ENCODE measurements around the gene RNF26. TPM values are rescaled to one million over a fixed set of nuclear protein-coding genes. Genes with fewer than 3 reads are reported as not detected.

The RNF26 gene
- polyA plus RNA-seq, 4 donors = 6.5 to 28.3 (median 17.5) TPM

- no peaks in the 10 kb centered on the region for H3K9me3 ChIP-seq (ENCODE audit: control insufficient read depth in 2 of 2, insufficient read depth in 1 of 2, low read depth in 1 of 2, low read length in 1 of 2)
- H3K27me3 ChIP-seq (ENCODE audit: control insufficient read depth in 3 of 3, insufficient read depth in 3 of 3, low read length in 3 of 3) = peaks cover 0 to 7% (median 0%) of the 10 kb centered on the region in 3 donors
- H3K4me3 ChIP-seq (ENCODE audit: low read depth in 1 of 3, low read length in 3 of 3) = no peak overlapping the region
- peaks cover 0 to 30% (median 11%) of the 10 kb centered on the region in 3 donors for H3K36me3 ChIP-seq (ENCODE audit: control insufficient read depth in 3 of 3, insufficient read depth in 2 of 3, low read depth in 1 of 3, low read length in 3 of 3)
- no peak overlapping the region for H3K27ac ChIP-seq (ENCODE audit: low read depth in 1 of 3, low read length in 2 of 3)
- FAIRE-seq (no peak), DNase-seq (no peak)
- WGBS, 3 donors = 77 to 84% (median 78%) methylated on average over 10 of the region's 10 CpGs
- peaks cover 0 to 53% (median 6%) of the 10 kb centered on the region in 3 donors for H3K4me1 ChIP-seq (ENCODE audit: control insufficient read depth in 3 of 3, insufficient read depth in 2 of 3, low read depth in 1 of 3, low read length in 2 of 3)
These were observed 25.3 kb downstream of the RNF26 start for GRCh38 chr11:119359365-119360214.

GRCh38 chr11:119361056-119361787 lies 26.9 kb downstream of the RNF26 start:
- H3K4me1 ChIP-seq (ENCODE audit: control insufficient read depth in 3 of 3, insufficient read depth in 2 of 3, low read depth in 1 of 3, low read length in 2 of 3) = peaks cover 0 to 54% (median 10%) of the 10 kb centered on the region in 3 donors
- no peak for FAIRE-seq
- DNase-seq = peak; percentile 68 to 85

GRCh38 chr11:119361941-119362725 lies 27.8 kb downstream of the RNF26 start:
- Histone ChIP-seq H3K9me3 (ENCODE audit: control insufficient read depth in 2 of 2, insufficient read depth in 1 of 2, low read depth in 1 of 2, low read length in 1 of 2) (no peaks in the 10 kb centered on the region), H3K4me3 (ENCODE audit: low read depth in 1 of 3, low read length in 3 of 3) (peak overlapping the region in 2 of 3 donors; percentile 19 to 78), H3K4me1 (ENCODE audit: control insufficient read depth in 3 of 3, insufficient read depth in 2 of 3, low read depth in 1 of 3, low read length in 2 of 3) (peaks cover 0 to 57% (median 10%) of the 10 kb centered on the region in 3 donors), H3K36me3 (ENCODE audit: control insufficient read depth in 3 of 3, insufficient read depth in 2 of 3, low read depth in 1 of 3, low read length in 3 of 3) (peaks cover 0 to 22% (median 8%) of the 10 kb centered on the region in 3 donors), H3K27ac (ENCODE audit: low read depth in 1 of 3, low read length in 2 of 3) (peak overlapping the region in 2 of 3 donors; percentile 88 to 91), H3K27me3 (ENCODE audit: control insufficient read depth in 3 of 3, insufficient read depth in 3 of 3, low read length in 3 of 3) (peaks cover 0 to 9% (median 0%) of the 10 kb centered on the region in 3 donors)
- DNase-seq (no peak), FAIRE-seq (no peak)
- WGBS, 3 donors = 76 to 83% (median 77%) methylated on average over 11 of the region's 11 CpGs

More at GRCh38 chr11:119361056-119361787, 26.9 kb downstream of the RNF26 start:
- Histone ChIP-seq H3K36me3 (ENCODE audit: control insufficient read depth in 3 of 3, insufficient read depth in 2 of 3, low read depth in 1 of 3, low read length in 3 of 3) (peaks cover 0 to 23% (median 8%) of the 10 kb centered on the region in 3 donors), H3K9me3 (ENCODE audit: control insufficient read depth in 2 of 2, insufficient read depth in 1 of 2, low read depth in 1 of 2, low read length in 1 of 2) (no peaks in the 10 kb centered on the region), H3K27me3 (ENCODE audit: control insufficient read depth in 3 of 3, insufficient read depth in 3 of 3, low read length in 3 of 3) (peaks cover 0 to 9% (median 0%) of the 10 kb centered on the region in 3 donors), H3K4me3 (ENCODE audit: low read depth in 1 of 3, low read length in 3 of 3) (peak overlapping the region in 2 of 3 donors; percentile 19 to 78), H3K27ac (ENCODE audit: low read depth in 1 of 3, low read length in 2 of 3) (peak overlapping the region; percentile 13 to 91 (median 36))
- 14 to 40% (median 15%) methylated on average over 8 of the region's 8 CpGs for WGBS, 3 donors

DNA sequence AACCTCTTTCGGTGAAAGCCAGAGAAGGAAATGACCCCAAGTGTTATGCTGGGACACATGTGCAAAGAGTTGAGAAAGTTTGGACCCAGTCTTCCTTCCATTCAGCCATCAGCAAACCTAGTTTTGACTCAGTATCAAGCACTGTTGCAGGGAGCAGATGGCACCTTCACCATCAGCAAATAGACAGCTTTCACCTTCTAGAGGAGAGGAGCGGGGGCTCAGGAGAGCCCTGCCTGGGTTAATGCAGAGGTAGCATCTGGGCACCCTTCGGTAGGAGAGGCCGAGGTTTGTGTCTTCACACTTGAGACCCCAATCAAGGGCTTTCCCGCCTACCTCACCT lies 28.4 kb downstream of the RNF26 start:
- H3K36me3 ChIP-seq (ENCODE audit: control insufficient read depth in 3 of 3, insufficient read depth in 2 of 3, low read depth in 1 of 3, low read length in 3 of 3) = peaks cover 0 to 16% (median 6%) of the 10 kb centered on the region in 3 donors
- peak overlapping the region in 1 of 3 donors; percentile 88 for H3K27ac ChIP-seq (ENCODE audit: low read depth in 1 of 3, low read length in 2 of 3)
- 60 to 93% (median 64%) methylated on average over 5 of the region's 5 CpGs for WGBS, 3 donors
- FAIRE-seq (no peak), DNase-seq (no peak)
- peak overlapping the region; percentile 19 to 78 (median 55) for H3K4me3 ChIP-seq (ENCODE audit: low read depth in 1 of 3, low read length in 3 of 3)
- peaks cover 0 to 9% (median 0%) of the 10 kb centered on the region in 3 donors for H3K27me3 ChIP-seq (ENCODE audit: control insufficient read depth in 3 of 3, insufficient read depth in 3 of 3, low read length in 3 of 3)
- no peaks in the 10 kb centered on the region for H3K9me3 ChIP-seq (ENCODE audit: control insufficient read depth in 2 of 2, insufficient read depth in 1 of 2, low read depth in 1 of 2, low read length in 1 of 2)
- H3K4me1 ChIP-seq (ENCODE audit: control insufficient read depth in 3 of 3, insufficient read depth in 2 of 3, low read depth in 1 of 3, low read length in 2 of 3) = peaks cover 5 to 63% (median 10%) of the 10 kb centered on the region in 3 donors

DNA sequence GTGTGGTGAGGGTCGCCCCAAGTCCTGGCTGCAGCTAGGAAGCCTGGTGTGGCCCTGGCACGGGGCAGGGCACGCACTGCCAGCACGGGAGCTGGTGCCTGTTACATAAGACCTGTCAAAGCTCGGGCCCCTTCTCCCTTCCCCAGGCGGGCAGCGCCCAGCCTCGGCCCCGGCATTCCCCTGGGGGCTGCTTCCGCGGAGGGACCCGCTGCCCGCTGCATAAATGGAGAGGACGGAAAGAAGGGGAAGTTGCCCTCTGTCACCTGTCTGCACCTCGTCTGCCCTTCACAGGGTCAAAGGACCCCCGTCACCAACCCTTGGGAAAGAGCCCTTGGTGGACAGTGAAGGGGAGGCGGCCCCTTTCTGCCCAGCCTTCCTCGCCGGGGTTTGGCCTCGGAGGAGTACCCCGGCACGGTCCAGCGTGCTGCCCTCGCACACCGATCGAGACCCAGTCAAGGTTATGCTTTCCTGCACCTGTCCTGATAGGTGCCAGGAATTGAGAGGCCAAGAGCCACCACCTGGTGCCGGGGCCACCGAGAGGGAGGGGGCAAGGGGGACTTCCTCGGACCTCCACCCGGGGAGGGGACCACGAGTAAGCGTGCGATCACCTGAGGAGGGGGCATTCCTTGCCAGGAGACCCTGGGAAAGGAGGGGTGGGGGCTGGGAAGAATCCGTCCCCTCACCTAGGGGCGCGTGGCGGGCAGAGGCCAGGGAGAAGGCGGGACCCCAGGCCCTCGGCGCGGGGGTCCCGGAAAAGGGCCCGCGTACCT lies 28.9 kb downstream of the RNF26 start:
- Histone ChIP-seq H3K9me3 (ENCODE audit: control insufficient read depth in 2 of 2, insufficient read depth in 1 of 2, low read depth in 1 of 2, low read length in 1 of 2) (no peaks in the 10 kb centered on the region), H3K4me1 (ENCODE audit: control insufficient read depth in 3 of 3, insufficient read depth in 2 of 3, low read depth in 1 of 3, low read length in 2 of 3) (peaks cover 7 to 68% (median 10%) of the 10 kb centered on the region in 3 donors), H3K27ac (ENCODE audit: low read depth in 1 of 3, low read length in 2 of 3) (peak overlapping the region in 1 of 3 donors; percentile 88), H3K36me3 (ENCODE audit: control insufficient read depth in 3 of 3, insufficient read depth in 2 of 3, low read depth in 1 of 3, low read length in 3 of 3) (peaks cover 0 to 16% (median 3%) of the 10 kb centered on the region in 3 donors), H3K27me3 (ENCODE audit: control insufficient read depth in 3 of 3, insufficient read depth in 3 of 3, low read length in 3 of 3) (peaks cover 0 to 9% (median 0%) of the 10 kb centered on the region in 3 donors), H3K4me3 (ENCODE audit: low read depth in 1 of 3, low read length in 3 of 3) (peak overlapping the region; percentile 30 to 78 (median 55))
- 16 to 40% (median 25%) methylated on average over 42 to 44 of the region's 44 CpGs for WGBS, 3 donors
- DNase-seq (peak in 1 of 2 donors; percentile 46), FAIRE-seq (no peak)

GRCh38 chr11:119363851-119364590 lies 29.7 kb downstream of the RNF26 start:
- DNase-seq (peak; percentile 71 to 81), FAIRE-seq (no peak)
- peak overlapping the region in 2 of 3 donors; percentile 16 to 88 for H3K27ac ChIP-seq (ENCODE audit: low read depth in 1 of 3, low read length in 2 of 3)
- peaks cover 0 to 13% (median 3%) of the 10 kb centered on the region in 3 donors for H3K36me3 ChIP-seq (ENCODE audit: control insufficient read depth in 3 of 3, insufficient read depth in 2 of 3, low read depth in 1 of 3, low read length in 3 of 3)
- WGBS, 3 donors = 1 to 5% (median 3%) methylated on average over 30 to 88 of the region's 88 CpGs
- H3K4me3 ChIP-seq (ENCODE audit: low read depth in 1 of 3, low read length in 3 of 3) = peak overlapping the region; percentile 27 to 78 (median 55)
- H3K9me3 ChIP-seq (ENCODE audit: control insufficient read depth in 2 of 2, insufficient read depth in 1 of 2, low read depth in 1 of 2, low read length in 1 of 2) = no peaks in the 10 kb centered on the region
- H3K4me1 ChIP-seq (ENCODE audit: control insufficient read depth in 3 of 3, insufficient read depth in 2 of 3, low read depth in 1 of 3, low read length in 2 of 3) = peaks cover 7 to 76% (median 10%) of the 10 kb centered on the region in 3 donors
- H3K27me3 ChIP-seq (ENCODE audit: control insufficient read depth in 3 of 3, insufficient read depth in 3 of 3, low read length in 3 of 3) = peaks cover 0 to 9% (median 0%) of the 10 kb centered on the region in 3 donors

GRCh38 chr11:119365071-119365591 lies 30.8 kb downstream of the RNF26 start:
- peaks cover 0 to 9% (median 0%) of the 10 kb centered on the region in 3 donors for H3K27me3 ChIP-seq (ENCODE audit: control insufficient read depth in 3 of 3, insufficient read depth in 3 of 3, low read length in 3 of 3)
- H3K4me3 ChIP-seq (ENCODE audit: low read depth in 1 of 3, low read length in 3 of 3) = no peak overlapping the region
- H3K36me3 ChIP-seq (ENCODE audit: control insufficient read depth in 3 of 3, insufficient read depth in 2 of 3, low read depth in 1 of 3, low read length in 3 of 3) = peaks cover 0 to 3% (median 0%) of the 10 kb centered on the region in 3 donors
- no peaks in the 10 kb centered on the region for H3K9me3 ChIP-seq (ENCODE audit: control insufficient read depth in 2 of 2, insufficient read depth in 1 of 2, low read depth in 1 of 2, low read length in 1 of 2)
- FAIRE-seq (no peak), DNase-seq (no peak)
- 63 to 77% (median 73%) methylated on average over 6 of the region's 6 CpGs for WGBS, 3 donors
- H3K4me1 ChIP-seq (ENCODE audit: control insufficient read depth in 3 of 3, insufficient read depth in 2 of 3, low read depth in 1 of 3, low read length in 2 of 3) = peaks cover 7 to 87% (median 13%) of the 10 kb centered on the region in 3 donors
- H3K27ac ChIP-seq (ENCODE audit: low read depth in 1 of 3, low read length in 2 of 3) = peak overlapping the region in 1 of 3 donors; percentile 52

All from small intestine (tissue), 7 donors.